CD4-positive, alpha-beta memory T cell (primary cell): ENCODE measurements around the gene CACNA1C. TPM values are rescaled to one million over a fixed set of nuclear protein-coding genes. Genes with fewer than 3 reads are reported as not detected.

Source experiments
- CTCF ChIA-PET: fragments of 350-600 bp; sonication (Branson Sonifier 250); formaldehyde crosslinking; loops from one replicate; lab custom pipeline; 2021; ENCODE audit warnings: inconsistent platforms; ENCODE audit not compliant: partially characterized antibody; lab: Charles Lee
- POLR2A ChIA-PET: fragments of 350-600 bp; sonication (Branson Sonifier 250); formaldehyde crosslinking; loops from one replicate; lab custom pipeline; 2021; ENCODE audit not compliant: partially characterized antibody; lab: Charles Lee
- DNase-seq, 5 donors: peaks; one replicate each; pipeline versions ENCODE4 v3.0.0 to v3.0.0-alpha.2; 2020 to 2022; ENCODE audit warnings: mixed read lengths in 1 of 5
- H3K27ac ChIP-seq: one replicate; pipeline ENCODE4 v1.7.0; 2013; ENCODE audit warnings: low read depth, low read length
- H3K27me3 ChIP-seq: 2 replicates; pipeline ENCODE4 v1.7.0; 2013; ENCODE audit warnings: mild to moderate bottlenecking, low read length, moderate library complexity; ENCODE audit not compliant: insufficient read depth
- H3K36me3 ChIP-seq: 2 replicates; pipeline ENCODE4 v1.7.0; 2013; ENCODE audit warnings: mild to moderate bottlenecking, low read length, moderate library complexity; ENCODE audit not compliant: insufficient read depth
- H3K4me1 ChIP-seq: 2 replicates; pipeline ENCODE4 v1.7.0; 2013; ENCODE audit warnings: mild to moderate bottlenecking, low read length, moderate library complexity; ENCODE audit not compliant: insufficient read depth
- H3K4me3 ChIP-seq, 2 donors: one replicate each; pipeline ENCODE4 v1.7.0; 2013; ENCODE audit warnings: low read length in 2 of 2, mild to moderate bottlenecking in 1 of 2
- H3K9me3 ChIP-seq, 2 donors: one replicate each; pipeline ENCODE4 v1.7.0; 2013; ENCODE audit warnings: low read length in 2 of 2, control low read depth in 1 of 2; ENCODE audit not compliant: control insufficient read depth in 1 of 2
- H3K27ac Mint-ChIP-seq, 7 donors: one replicate each; pipeline ENCODE4 v1.8.0; 2020 to 2021; ENCODE audit warnings: mixed read lengths in 7 of 7, mild to moderate bottlenecking in 6 of 7, inconsistent platforms in 3 of 7, moderate library complexity in 3 of 7
- H3K27me3 Mint-ChIP-seq, 2 donors: one replicate each; pipeline ENCODE4 v1.8.0; 2020 to 2021; ENCODE audit warnings: mixed read lengths in 2 of 2
- H3K36me3 Mint-ChIP-seq, 2 donors: one replicate each; pipeline ENCODE4 v1.8.0; 2020 to 2021; ENCODE audit warnings: mixed read lengths in 2 of 2, inconsistent platforms in 1 of 2, mild to moderate bottlenecking in 1 of 2
- H3K4me1 Mint-ChIP-seq, 4 donors: one replicate each; pipeline ENCODE4 v1.8.0; 2020 to 2021; ENCODE audit warnings: mixed read lengths in 4 of 4, mild to moderate bottlenecking in 1 of 4
- H3K4me3 Mint-ChIP-seq, 8 donors: one replicate each; pipeline ENCODE4 v1.8.0; 2020 to 2021; ENCODE audit warnings: mixed read lengths in 8 of 8, mild to moderate bottlenecking in 7 of 8, moderate library complexity in 6 of 8, inconsistent platforms in 3 of 8
- H3K9me3 Mint-ChIP-seq, 8 donors: one replicate each; pipeline ENCODE4 v1.8.0; 2020 to 2021; ENCODE audit warnings: mixed read lengths in 8 of 8, mild to moderate bottlenecking in 5 of 8, inconsistent platforms in 3 of 8, moderate library complexity in 1 of 8
- intact Hi-C: fragments of 100-400 bp; cut with micrococcal nuclease; formaldehyde crosslinking; loops from one replicate; pipeline ENCODE4 v1.15.1; 2023
- polyA plus RNA-seq, 2 donors: library from polyadenylated mRNA; unstranded; fragments of 300-500 nt; fragmentation: Illumina TruSeq; gene quantifications; one replicate each; pipeline ENCODE4 v1.2.3, GENCODE V29; 2021
- total RNA-seq, 2 experiments: library from RNA; stranded (reverse); gene quantifications; one replicate each; pipeline ENCODE4 v1.2.3, GENCODE V29; 2021

Gene CACNA1C
- total and polyA plus RNA-seq, 4 experiments from 2014 or later = 0.05 to 0.21 (median 0.07) TPM

- H3K27ac ChIP-seq = no peak overlapping the region
- H3K36me3 Mint-ChIP-seq = no peaks in the 10 kb centered on the region
- H3K27me3 ChIP-seq = no peaks in the 10 kb centered on the region
- ChIA-PET CTCF (no interaction called here), POLR2A (no interaction called here)
- no peak overlapping the region for H3K4me3 Mint-ChIP-seq
- H3K27me3 Mint-ChIP-seq = peaks cover 12 to 15% of the 10 kb centered on the region in 2 donors
- H3K4me3 ChIP-seq = no peak overlapping the region
- intact Hi-C loops = no loop called here
- H3K27ac Mint-ChIP-seq = no peak overlapping the region
- peaks cover 12% of the 10 kb centered on the region for H3K4me1 ChIP-seq
- H3K36me3 ChIP-seq = no peaks in the 10 kb centered on the region
- DNase-seq = no peak
- no peaks in the 10 kb centered on the region for H3K9me3 Mint-ChIP-seq
- peaks cover 10 to 19% (median 12%) of the 10 kb centered on the region in 4 donors for H3K4me1 Mint-ChIP-seq
- H3K9me3 ChIP-seq = no peaks in the 10 kb centered on the region
Measured at GRCh38 chr12:2355198-2355597, 302.4 kb downstream of the CACNA1C start.

GRCh38 chr12:2355604-2356003 is 302.8 kb downstream of the CACNA1C start:
- ChIA-PET POLR2A (no interaction called here), CTCF (no interaction called here)
- Mint-ChIP-seq H3K27me3 (peaks cover 12 to 15% of the 10 kb centered on the region in 2 donors), H3K4me1 (peaks cover 10 to 19% (median 12%) of the 10 kb centered on the region in 4 donors), H3K36me3 (no peaks in the 10 kb centered on the region), H3K9me3 (no peaks in the 10 kb centered on the region), H3K27ac (no peak overlapping the region), H3K4me3 (no peak overlapping the region)
- no peak overlapping the region for H3K27ac ChIP-seq
- DNase-seq = no peak
- H3K27me3 ChIP-seq = no peaks in the 10 kb centered on the region
- peaks cover 12% of the 10 kb centered on the region for H3K4me1 ChIP-seq
- intact Hi-C loops = no loop called here
- no peak overlapping the region for H3K4me3 ChIP-seq
- no peaks in the 10 kb centered on the region for H3K9me3 ChIP-seq
- no peaks in the 10 kb centered on the region for H3K36me3 ChIP-seq

GRCh38 chr12:2356601-2357125 is 303.9 kb downstream of the CACNA1C start:
- Histone ChIP-seq H3K4me1 (peaks cover 12% of the 10 kb centered on the region), H3K4me3 (no peak overlapping the region), H3K9me3 (no peaks in the 10 kb centered on the region), H3K36me3 (no peaks in the 10 kb centered on the region), H3K27me3 (no peaks in the 10 kb centered on the region), H3K27ac (no peak overlapping the region)
- ChIA-PET POLR2A (no interaction called here), CTCF (interaction anchor here (0.7 to 1.2 kb wide), 4 partner anchors 12 to 38 kb away, joined by 3 to 4 read pairs (median 3); no protein-coding TSS in a partner anchor)
- Mint-ChIP-seq H3K27ac (no peak overlapping the region), H3K4me1 (peaks cover 10 to 19% (median 12%) of the 10 kb centered on the region in 4 donors), H3K27me3 (peaks cover 12 to 15% of the 10 kb centered on the region in 2 donors), H3K4me3 (no peak overlapping the region), H3K36me3 (no peaks in the 10 kb centered on the region), H3K9me3 (no peaks in the 10 kb centered on the region)
- intact Hi-C loops = no loop called here
- DNase-seq = no peak

- ChIA-PET CTCF (no interaction called here), POLR2A (no interaction called here)
- H3K4me3 Mint-ChIP-seq = peak overlapping the region in 5 of 8 donors; percentile 4 to 59 (median 10)
- Histone ChIP-seq H3K4me3 (no peak overlapping the region), H3K36me3 (no peaks in the 10 kb centered on the region), H3K27ac (no peak overlapping the region), H3K4me1 (peaks cover 12% of the 10 kb centered on the region), H3K9me3 (no peaks in the 10 kb centered on the region), H3K27me3 (no peaks in the 10 kb centered on the region)
- no peaks in the 10 kb centered on the region for H3K36me3 Mint-ChIP-seq
- H3K27me3 Mint-ChIP-seq = peaks cover 4 to 6% of the 10 kb centered on the region in 2 donors
- H3K9me3 Mint-ChIP-seq = no peaks in the 10 kb centered on the region
- H3K27ac Mint-ChIP-seq = peak overlapping the region in 5 of 7 donors; percentile 0 to 73 (median 6)
- intact Hi-C loops = no loop called here
- H3K4me1 Mint-ChIP-seq = peaks cover 10 to 28% (median 17%) of the 10 kb centered on the region in 4 donors
- DNase-seq = no peak
Measured at GRCh38 chr12:2358986-2359658, 306.3 kb downstream of the CACNA1C start.

- Histone ChIP-seq H3K27me3 (no peaks in the 10 kb centered on the region), H3K27ac (no peak overlapping the region), H3K9me3 (no peaks in the 10 kb centered on the region), H3K4me3 (no peak overlapping the region), H3K4me1 (peaks cover 12% of the 10 kb centered on the region), H3K36me3 (no peaks in the 10 kb centered on the region)
- Mint-ChIP-seq H3K27me3 (peaks cover 8 to 10% of the 10 kb centered on the region in 2 donors), H3K4me1 (peaks cover 10 to 28% (median 17%) of the 10 kb centered on the region in 4 donors), H3K9me3 (no peaks in the 10 kb centered on the region), H3K27ac (peak overlapping the region in 1 of 7 donors; percentile 0), H3K36me3 (no peaks in the 10 kb centered on the region), H3K4me3 (no peak overlapping the region)
- ChIA-PET POLR2A (no interaction called here), CTCF (interaction anchor here (1.1 kb wide), 1 partner anchor 36 kb away, joined by 3 read pairs; no protein-coding TSS in a partner anchor)
- DNase-seq = no peak
- intact Hi-C loops = no loop called here
Measured at GRCh38 chr12:2359725-2360629, 307.2 kb downstream of the CACNA1C start.

- intact Hi-C loops = no loop called here
- H3K27me3 Mint-ChIP-seq = peaks cover 9 to 10% of the 10 kb centered on the region in 2 donors
Measured at GRCh38 chr12:2360630-2361170, 307.9 kb downstream of the CACNA1C start.

More at GRCh38 chr12:2360630-2361170, 307.9 kb downstream of the CACNA1C start:
- DNase-seq = no peak
- Histone ChIP-seq H3K27ac (no peak overlapping the region), H3K27me3 (no peaks in the 10 kb centered on the region), H3K9me3 (no peaks in the 10 kb centered on the region), H3K36me3 (no peaks in the 10 kb centered on the region), H3K4me3 (no peak overlapping the region), H3K4me1 (peaks cover 12% of the 10 kb centered on the region)
- ChIA-PET CTCF (interaction anchor here (1.1 kb wide), 1 partner anchor 35 kb away, joined by 3 read pairs; no protein-coding TSS in a partner anchor), POLR2A (no interaction called here)
- Mint-ChIP-seq H3K4me1 (peaks cover 10 to 28% (median 17%) of the 10 kb centered on the region in 4 donors), H3K9me3 (no peaks in the 10 kb centered on the region), H3K4me3 (no peak overlapping the region), H3K27ac (peak overlapping the region in 1 of 7 donors; percentile 20), H3K36me3 (no peaks in the 10 kb centered on the region)
